SK-N-DZ (cell line): ENCODE results near the gene NBAS.

Experiments used
- DNase-seq: peaks from one replicate; pipeline ENCODE4 v3.0.0-alpha.2; 2015; ENCODE audit warnings: low spot score

Gene NBAS

DNA sequence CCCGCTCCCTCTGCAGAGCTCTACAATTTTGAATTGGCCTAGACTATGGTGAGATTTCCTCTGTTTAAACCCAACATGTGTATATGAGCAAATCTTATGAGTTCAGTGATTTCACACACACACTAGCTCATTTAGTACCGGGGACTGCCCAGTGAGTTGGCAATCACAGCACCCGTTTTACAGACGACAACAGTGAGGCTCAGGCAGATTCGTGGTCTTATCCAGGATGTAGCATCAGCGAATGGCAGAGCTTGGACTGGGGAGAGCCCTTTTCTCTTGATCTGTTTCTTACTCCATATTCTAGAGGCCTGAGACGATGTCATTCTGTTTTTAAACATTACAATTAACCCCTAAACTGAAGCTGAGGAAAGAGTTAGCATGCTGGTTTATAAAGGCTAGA lies 419.9 kb downstream of the NBAS start:
- DNase-seq = no peak

- no peak for DNase-seq
These were observed 424.5 kb downstream of the NBAS start for GRCh38 chr2:15136639-15137038.

DNA sequence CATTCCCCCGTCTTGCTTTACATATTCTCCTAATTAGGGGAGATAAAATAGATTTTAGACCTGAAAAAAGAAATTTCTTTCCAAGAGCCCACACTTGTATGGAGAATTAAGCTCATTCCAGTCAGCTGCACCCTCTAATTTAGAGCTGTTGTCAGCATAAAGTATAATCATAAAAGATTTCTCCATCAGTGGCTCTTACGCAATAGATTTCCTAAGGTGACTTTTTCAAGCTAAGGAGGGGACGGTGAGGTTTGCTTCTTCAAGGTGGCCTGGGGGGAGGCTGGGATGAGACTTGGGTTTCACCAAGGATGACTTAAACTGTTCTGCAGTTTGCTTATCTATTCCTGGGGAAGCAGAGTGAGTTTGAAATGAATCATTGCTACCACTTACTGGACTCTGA lies 426.2 kb downstream of the NBAS start:
- DNase-seq = no peak

DNA sequence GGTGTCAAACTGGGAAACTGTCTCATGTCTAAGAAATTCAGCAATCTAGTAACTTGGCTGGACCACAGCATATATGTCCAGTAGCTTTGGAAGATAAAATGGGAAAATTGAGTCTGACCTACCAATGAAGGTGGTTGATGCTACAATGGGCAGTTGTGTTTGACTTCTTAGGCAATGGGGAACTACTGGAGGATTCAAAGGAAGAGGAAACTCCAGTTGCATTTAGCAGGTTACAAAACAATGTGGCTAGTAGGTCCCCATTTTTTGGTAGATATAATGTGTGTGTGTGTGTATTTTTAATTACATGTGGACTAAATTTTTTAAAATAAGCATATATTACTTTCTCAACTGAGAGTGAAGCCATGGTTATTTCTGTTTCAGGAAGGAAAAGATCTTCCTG lies 427.7 kb downstream of the NBAS start:
- no peak for DNase-seq

DNA sequence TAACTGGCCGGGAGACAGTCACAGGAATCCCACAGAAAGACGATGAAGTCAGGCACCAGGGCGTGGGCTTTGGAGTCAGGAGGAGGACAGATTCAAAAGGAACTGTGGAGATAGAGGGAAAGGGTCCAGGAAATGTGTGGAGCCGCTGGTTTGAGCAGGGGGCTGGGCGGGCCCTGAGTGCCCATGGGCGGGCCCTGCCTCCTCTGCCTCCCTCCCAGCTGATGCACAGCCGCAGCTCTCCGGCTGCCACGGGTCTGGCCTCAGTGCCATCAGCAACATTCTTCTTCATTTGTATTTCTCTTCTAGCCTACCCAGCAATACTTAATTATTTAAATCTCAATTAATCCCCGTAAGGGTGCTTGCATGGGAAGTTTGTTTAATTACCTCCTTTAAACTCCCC lies 432.3 kb downstream of the NBAS start:
- no peak for DNase-seq

GRCh38 chr2:15127876-15128275 lies 433.3 kb downstream of the NBAS start:
- DNase-seq = no peak

GRCh38 chr2:15127301-15127700 lies 433.8 kb downstream of the NBAS start:
- DNase-seq = no peak

- DNase-seq = no peak
These were observed 434.8 kb downstream of the NBAS start for GRCh38 chr2:15126373-15126772.

DNA sequence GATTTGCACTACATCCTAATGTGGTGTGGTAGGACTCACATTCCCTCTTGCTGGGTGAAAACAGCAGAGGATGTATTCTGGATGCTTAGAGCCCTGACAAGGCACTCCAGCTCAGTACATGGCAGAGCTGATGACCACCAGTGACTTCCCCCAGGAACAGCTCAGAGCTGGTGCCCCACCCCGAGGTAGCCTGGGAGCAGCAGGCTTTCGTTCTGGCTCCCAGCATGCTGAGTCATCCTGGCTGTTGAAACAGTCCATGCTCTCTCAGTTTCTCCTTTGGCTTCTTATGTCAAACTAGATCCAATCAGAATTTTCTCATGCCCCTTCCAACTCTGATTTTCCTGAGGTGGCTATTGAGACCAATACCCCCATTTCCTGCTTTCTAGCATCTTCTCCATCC lies 438.2 kb downstream of the NBAS start:
- no peak for DNase-seq

DNA sequence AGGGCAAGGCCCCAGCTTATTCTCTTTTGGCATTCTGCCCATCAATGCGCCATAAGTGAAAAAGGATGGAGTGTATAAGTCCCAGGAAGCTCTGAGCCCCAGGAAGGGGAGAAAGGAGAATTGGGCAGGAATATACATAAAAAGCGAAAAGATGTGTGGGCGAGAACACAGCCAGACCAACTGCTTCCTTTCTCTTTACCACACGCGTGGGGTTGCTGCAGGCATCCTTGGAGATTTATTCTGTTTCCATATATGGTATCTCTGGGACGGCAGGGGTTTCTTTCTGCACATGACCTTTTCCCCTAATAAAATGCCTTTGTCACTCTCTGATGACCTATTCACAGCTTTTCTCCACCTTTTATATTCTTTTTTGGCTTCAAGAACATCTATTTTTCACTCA lies 440.5 kb downstream of the NBAS start:
- no peak for DNase-seq

GRCh38 chr2:15119722-15120175 lies 441.4 kb downstream of the NBAS start:
- no peak for DNase-seq

DNA sequence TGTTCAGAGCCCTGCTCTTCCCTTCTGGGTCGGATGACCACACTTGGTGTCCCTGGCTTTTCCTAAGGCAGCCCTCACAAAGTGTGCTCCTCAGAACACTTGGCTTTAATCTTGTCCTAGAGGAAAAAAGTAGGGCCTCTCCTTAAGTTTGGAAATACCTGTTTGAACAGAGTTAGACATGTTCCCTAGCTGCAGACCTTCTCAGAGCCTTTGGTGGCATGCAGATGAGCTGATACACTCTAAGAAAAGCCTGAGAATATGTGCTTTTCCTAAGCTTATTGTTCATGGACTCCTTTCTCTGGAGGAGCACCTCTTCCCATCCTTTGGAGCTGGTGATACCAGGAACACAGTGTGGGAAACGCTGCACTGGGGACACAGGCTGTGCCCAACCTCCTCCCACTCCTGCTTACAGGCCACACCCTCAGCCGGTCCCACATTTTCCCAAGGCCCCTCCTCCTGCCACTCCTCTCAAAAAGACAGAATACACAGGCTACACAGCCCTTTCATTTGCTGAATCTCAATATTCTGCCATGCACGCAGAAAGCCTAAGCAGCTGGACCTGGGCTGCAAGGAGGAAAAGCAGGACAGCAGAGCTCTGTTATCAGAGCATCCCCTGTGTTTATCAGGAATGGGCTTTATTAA lies 443.6 kb downstream of the NBAS start:
- DNase-seq = no peak
